G401 (cell line): Measurements from ENCODE around the gene KLHL40. TPM values are rescaled to one million over a fixed set of nuclear protein-coding genes. Genes with fewer than 3 reads are reported as not detected.

ENCODE experiments used
- DNase-seq: peaks from one replicate; pipeline ENCODE4 v3.0.0-alpha.2; 2015; ENCODE audit warnings: low spot score
- in situ Hi-C: cut with HindIII; loops from 2 replicates; pipeline ENCODE4 v1.10.0; 2016; ENCODE audit warnings: low sequenced_read_pairs, mixed read lengths
- total RNA-seq: library from RNA; depleted of rRNA; stranded (reverse); fragments of >200 nt; shearing (Covaris generic); gene quantifications from 2 replicates; pipeline ENCODE4 v1.2.3, GENCODE V29; 2014

Gene KLHL40
- total RNA-seq, 1 experiment from 2014 or later: not detected

- DNase-seq: no peak
- in situ Hi-C loops: no loop called here
Measured at GRCh38 chr3:42698911-42699230, 13.5 kb downstream of the KLHL40 start.

DNA sequence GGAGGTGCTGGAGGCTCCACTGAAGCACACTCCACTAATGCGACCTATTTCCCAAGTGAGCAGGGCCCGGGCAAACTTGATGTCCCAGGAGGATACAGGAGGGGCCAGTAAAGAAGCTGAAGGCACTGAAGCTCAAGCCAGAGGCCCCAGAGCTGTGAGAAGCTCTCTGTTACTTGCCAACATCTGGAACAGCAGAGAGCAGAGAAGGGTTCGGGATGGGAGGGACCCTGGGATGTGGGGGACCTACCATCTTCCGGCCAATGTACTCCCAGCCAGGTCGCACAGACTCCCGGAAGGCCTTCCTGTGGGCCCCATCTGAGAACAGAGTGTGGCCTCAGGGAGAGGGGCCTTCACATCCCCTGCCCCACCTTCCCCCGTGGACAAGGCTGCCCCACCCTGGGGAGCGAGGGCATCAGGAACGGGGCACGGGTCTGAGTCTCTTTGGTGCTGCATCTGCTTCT lies 14.2 kb downstream of the KLHL40 start:
- in situ Hi-C loops: no loop called here
- DNase-seq: no peak

DNA sequence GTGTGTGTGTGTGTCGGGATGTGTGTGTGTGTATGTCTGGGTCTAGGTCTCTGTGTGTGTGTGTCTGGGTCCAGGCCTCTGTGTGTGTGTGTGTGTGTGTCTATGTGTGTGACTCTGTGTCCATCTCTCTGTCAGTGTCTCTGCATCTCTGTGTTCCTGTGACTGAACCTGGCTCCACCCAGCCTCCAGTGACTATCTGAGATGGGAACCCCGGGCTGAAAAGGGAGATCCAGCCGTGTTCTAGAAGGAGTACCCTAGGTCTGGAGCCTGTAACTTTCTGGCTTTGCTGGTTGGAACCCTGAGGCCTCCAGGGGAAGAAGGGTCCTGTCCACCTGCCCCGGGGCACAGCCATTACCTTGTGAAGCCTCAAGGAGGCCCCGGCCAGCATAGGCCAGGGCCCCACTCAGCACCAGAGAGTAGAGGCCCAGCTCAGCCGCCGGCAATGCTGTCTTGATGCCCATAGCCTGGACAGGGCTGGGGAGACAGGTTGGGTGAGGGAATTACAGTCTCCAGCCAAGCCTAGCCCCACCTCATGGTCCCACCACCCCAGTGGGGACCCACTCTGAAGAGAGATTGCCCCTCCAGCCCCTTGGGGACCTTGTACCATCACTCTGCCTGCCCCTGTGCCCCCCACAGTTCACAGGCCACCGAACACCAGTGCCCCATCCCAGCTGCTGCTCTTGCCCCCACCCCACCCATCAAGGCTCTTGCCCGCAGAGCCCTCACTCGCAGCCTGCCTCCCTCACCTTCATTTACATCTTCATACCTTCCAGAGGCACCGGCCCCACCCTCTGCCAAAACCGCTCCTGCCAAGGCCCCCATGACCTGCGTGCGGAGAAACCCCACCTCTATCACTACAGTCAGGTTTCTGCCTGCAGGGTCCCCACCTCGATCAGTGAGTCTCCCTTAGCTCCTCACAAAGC lies 15.3 kb downstream of the KLHL40 start:
- no peak for DNase-seq
- in situ Hi-C loops: no loop called here

DNA sequence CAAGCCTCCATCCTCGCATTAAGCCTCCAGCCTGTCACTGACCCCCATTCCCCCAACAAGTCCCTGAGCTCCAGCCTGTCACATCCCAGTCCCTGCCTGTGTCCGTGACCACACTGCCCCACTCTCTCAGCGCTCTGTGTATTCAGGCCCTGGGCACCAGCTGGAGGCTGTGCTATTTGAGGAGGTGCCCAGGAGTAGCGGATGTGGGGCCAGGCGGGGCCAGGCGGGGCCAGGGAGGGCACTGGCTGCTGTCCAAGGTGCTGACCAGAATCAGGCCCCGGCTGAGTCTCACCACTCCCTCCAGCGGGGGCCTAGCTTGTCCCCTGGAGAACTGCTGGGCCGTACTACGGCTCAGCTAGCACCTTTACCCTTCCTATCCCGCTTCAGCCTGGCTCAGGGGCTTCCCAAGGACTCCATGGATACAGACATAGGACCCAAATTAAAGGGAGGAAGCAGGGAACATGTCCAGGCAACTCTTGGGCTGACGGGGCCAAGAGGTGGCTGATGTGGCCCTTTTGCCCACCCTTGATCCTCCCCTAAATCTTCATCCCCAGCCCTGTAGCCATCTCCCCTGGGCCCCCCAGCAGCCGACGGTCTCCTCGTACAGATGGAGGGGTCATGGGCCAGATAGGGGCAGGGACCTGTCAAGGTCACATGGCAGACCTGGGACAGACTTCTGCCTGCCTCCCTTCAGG lies 16.2 kb downstream of the KLHL40 start:
- peak; percentile 65 for DNase-seq
- in situ Hi-C loops: no loop called here

DNA sequence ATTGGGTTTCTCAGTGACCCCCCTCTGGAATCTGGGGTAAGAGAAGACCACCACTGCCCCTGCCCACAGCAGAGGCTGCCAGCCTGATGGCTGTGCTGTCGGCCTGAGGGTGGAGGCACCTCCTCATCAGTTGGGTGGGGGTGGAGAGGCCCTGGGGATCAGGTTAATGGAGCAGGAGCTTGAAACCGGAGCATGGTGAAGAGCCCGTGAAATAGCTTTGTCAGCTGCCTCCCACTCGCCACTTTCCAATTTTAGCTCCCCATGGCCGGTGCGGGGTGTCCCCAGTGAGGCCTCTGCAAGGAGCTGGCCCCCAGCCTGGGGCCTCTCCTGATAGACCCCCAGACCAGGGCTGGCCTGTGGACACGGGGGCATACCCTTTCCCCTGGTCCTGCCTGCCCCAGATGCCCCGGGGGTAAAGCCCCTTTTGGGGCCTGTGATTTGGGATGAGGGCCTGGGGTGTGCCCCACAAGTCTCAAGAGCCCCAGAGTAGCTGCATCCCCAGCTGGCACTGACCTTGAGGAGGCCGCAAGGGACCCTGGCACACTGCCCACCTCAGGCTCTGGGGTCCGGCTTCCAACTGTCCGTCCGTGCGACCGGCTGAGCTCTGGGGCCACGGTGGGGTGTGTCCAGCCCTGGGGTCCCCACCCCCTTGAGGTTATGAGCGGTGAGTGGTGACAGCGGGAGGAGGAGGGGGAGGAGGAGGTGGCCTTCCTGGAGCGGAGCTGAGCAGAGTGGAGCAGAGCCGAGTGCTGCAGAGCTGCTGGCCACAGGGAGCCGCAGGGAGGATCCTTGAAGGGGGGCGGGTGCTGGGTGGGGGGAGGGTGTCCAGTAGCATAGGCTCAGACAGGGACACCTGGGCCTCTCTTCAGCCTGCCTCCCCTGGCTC lies 17.0 kb downstream of the KLHL40 start, which contains the start of gene HHATL:
TSS of gene HHATL (minus strand) at position 733 of the 886 bp plus-strand sequence. CDS start 1,972 bp downstream, outside the sequence.
- DNase-seq: peak; percentile 8
- in situ Hi-C loops: no loop called here

GRCh38 chr3:42702982-42703694 lies 17.8 kb downstream of the KLHL40 start:
- no peak for DNase-seq
- in situ Hi-C loops: no loop called here

GRCh38 chr3:42703695-42704025 lies 18.3 kb downstream of the KLHL40 start:
- in situ Hi-C loops: no loop called here

DNA sequence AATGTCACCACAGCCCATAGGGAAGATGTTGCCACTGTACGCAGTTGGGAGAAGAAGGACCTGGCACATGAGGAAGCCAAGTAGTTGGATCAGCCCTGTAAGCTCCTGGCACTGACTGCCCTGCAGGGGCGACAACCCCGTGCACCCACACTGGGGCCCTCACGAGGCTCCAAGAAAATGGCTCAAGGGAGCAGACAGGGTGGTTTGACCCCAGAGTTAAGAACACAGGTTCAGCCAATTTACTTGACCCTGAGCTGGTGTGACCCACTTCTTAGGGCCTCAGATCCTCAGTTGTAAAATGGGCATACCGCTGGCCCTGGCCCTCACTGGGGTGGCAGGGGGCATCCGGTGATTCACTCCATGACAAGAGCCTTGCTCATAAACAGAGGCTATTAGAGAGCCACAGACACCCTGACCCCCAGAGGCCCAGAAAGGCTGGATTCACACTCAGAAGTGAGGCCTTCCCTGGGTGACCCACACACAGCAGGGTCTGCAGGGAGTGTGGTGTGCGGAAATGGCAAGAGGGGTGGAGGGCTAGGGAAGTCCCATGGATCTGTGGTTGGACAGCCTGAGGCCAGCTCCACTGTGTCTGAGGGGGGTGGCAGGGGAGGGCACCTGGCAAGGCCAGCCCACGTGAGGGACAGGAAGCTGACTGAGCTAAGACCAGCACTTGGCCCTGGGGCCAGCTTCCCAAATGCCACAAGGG lies 19.0 kb downstream of the KLHL40 start:
- in situ Hi-C loops: no loop called here
- DNase-seq: no peak

More at GRCh38 chr3:42703695-42704025, 18.3 kb downstream of the KLHL40 start:
- no peak for DNase-seq

DNA sequence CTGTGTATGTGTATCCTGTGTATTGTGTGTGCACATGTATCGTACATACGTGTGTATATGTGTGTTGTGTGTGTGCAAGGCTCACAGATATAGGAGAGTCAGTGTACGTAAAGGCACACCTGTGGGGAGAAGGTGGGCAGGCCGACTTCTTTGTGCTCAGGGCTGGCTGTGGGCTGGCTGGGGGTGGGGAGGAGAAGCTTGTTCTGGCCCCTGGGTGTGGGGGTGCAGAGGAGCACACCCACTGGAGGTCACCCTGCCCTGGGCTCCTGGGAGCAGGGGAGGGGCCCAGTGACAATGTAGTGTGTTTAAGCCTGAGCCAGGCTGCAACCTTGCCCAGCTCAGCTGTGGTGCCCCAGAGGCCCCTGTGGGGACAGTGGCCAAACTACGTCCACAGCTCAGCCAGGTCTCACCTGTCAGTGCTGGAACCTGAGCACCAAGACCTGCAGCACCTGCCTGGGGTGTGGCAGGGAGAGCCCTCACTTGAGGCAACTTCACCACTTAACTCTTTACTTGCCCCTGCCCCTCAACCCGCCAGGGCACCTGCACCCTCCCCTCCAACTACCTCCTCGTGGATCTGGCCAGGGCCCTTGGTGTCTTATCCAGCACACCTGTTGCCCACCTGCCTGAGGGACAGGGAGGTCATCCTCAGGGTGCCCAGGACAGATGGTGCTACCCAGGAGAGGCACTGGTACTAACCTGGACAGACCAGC lies 19.9 kb downstream of the KLHL40 start:
- in situ Hi-C loops: no loop called here
- no peak for DNase-seq

GRCh38 chr3:42705962-42706585 lies 20.7 kb downstream of the KLHL40 start:
- in situ Hi-C loops: no loop called here
- DNase-seq: no peak

- in situ Hi-C loops: no loop called here
- no peak for DNase-seq
Measured at GRCh38 chr3:42706721-42707619, 21.6 kb downstream of the KLHL40 start.

DNA sequence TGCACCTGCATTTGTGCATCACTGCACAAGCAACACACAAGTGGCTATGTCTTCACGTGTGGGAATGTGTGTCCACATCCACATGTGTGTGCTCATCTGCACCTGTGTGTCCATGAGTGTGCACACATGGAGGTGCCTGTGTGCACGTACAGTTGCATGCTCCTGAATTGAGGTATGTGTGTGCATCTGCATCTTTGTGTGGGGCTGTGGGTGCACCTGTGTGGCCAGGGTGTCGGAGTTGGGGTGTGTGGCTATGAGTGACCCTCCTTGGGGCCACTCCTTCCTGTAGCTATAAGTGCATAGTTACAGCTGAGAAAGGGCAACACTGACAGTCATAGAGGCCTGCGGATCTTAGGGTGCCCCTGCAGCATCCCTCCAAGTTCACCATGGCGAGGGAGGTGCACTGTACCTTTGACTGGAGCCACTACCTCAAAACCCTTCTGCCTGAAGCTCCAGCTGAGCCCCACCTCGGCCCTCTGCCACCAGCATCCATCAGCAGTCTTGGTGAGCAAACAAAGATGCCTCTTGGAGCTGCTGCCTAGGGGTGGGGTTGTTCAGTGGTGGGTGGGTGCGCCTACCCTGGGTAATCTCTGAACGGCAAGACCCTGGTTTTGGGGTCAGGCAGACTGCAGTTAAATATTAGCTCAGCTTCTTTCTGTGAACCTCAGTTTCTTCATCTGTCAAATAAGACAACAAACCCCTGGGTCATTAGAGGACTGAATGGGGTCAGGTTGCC lies 22.5 kb downstream of the KLHL40 start:
- no peak for DNase-seq
- in situ Hi-C loops: no loop called here

DNA sequence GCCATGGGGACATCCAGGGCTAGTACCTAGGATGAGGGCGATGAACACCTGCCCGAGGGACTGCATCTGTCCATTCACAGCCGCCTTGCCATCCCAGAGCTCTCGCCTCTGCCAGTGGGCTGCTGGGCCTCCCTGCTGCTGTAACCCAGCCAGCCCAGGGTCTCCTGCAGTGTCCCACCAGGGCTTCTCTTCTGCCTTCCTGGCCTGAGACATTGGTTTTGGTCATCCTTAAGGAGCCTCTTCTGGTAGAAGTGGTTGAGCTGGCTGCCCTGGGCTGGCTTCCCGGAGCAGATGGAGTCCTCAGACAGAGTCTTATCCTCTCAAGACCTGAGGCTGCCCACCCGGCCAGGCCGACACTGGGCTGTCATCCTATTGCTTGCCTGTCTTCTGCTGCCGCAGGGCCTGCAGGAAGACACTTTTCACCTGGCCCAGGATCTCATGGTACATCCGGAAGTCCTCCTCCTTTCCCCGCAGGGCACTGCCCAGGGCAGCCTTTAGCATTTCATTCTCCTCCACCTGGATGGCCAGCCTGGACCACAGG lies 23.3 kb downstream of the KLHL40 start:
- no peak for DNase-seq
- in situ Hi-C loops: no loop called here

DNA sequence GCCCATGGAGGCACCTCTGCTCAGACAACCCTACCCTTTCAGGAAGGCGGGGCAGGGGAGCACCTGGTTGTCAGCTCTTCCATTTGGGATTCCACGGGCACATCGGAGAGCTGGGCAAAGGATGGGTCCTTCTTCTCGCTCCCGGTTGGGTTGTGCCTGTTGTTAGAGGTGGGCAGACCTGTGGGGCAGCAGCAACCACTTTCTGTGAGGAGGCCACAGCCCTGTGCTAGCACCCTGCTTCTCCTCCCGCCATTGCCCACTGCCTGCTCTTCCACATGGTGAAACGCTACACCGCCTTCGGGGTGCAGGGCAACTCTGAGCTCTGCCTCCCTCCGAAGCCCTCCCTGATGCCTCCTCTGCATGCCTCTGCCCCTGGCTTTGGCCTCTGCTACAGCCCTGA lies 24.3 kb downstream of the KLHL40 start:
- in situ Hi-C loops: no loop called here
- DNase-seq: no peak

DNA sequence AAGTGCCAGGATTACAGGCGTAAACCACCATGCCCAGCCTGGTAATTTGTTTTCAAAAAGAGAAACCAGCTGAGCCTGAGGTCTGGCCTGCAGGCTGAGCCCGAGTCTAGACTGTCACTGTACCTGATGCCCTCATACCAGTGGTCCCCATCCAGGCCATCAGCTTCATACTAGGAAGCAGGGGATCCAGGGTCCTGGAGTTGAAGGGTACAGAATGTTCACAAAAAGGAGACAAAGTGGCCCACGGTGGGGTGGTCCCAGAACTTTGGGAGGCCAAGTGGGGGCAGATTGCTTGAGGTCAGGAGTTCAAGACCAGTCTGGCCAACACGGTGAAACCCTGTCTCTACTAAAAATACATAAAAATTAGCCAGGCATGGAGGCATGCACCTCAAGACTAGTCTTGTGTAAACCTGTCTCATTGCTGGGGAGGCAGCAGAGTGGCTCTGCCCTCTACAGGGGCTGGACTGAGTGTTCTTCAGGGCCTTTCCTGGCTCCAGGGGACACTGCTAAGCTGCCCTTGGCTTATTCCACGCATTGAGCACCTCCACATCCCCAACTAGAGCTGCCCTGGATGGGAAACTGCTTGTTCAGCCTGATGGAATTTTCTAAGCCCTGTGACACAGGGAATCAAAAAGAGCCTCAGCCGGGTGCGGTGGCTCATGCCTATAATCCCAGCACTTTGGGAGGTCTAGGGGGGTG lies 25.1 kb downstream of the KLHL40 start:
- DNase-seq: no peak
- in situ Hi-C loops: no loop called here
